GM18867 (cell line): ENCODE measurements around the gene SGMS1.
"Not testable (repeated sequence)": the region's sequence is repeated elsewhere in the genome, so short reads cannot be mapped to it uniquely, and the experiment has no call there.

Source experiments
- ATAC-seq: cut with Tn5 transposase; IDR thresholded peaks from one replicate; pipeline ENCODE4 v1.9.1; 2021; ENCODE audit warnings: mild to moderate bottlenecking, moderate library complexity; ENCODE audit not compliant: unreplicated experiment

SGMS1 gene

DNA sequence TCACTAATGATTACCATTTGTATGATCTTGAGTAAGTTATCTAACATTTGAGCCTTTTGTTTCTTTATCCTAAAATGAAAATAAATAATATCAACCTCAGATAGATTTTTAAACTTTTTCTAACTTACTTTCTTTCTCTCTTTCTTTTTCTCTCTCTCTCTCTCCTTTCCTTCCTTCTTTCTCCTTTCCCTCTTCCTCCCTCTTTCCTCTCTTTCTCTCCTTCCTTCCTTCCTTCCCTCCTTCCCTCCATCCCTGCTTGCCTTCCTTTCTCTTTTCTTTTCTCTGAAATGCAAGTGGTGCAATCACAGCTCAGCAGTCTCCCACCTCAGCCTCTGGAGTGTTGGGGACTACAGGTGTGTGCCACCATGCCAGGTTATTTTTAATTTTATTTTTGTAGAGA is 239.5 kb downstream of the SGMS1 start:
- ATAC-seq = no peak

DNA sequence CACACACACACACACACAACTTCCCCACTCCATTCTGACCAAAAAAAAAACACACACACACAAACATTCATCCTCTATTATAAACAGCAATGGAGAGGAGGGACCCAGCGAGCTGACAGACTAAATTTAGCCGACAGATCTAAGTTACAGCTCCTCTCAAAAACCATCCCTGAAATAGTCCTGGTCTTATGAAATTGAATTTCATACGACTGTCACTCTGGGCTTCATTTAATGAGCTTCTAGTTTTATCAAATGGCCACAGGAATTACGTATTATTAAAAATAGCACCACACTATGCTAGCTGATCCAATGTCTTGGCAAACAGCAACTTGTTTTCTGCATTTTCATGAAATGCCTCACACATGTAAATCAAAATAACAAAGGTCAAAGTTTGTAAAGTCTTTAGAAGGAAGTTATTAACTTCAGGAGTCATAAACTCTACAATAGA is 241.2 kb downstream of the SGMS1 start:
- no peak for ATAC-seq

DNA sequence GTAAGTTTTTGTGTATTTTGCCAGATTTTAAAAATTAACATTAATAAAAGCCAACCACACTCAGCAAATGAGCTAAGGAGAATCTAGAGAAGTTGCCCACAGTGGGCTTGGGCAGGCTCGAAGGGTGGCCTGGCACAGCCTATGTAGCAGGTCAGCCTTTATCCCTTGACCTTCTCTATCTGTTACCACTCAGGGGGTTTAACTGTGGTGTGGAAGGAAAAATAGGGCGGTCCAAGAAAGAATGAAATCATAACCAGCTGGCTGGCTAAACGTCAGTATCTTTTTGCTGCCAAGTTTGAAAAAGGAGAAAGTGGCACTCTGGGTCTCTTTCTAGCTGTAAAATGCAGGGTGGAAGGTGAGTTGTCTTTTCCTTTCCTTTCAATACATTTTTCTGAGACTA is 242.1 kb downstream of the SGMS1 start:
- no peak for ATAC-seq

DNA sequence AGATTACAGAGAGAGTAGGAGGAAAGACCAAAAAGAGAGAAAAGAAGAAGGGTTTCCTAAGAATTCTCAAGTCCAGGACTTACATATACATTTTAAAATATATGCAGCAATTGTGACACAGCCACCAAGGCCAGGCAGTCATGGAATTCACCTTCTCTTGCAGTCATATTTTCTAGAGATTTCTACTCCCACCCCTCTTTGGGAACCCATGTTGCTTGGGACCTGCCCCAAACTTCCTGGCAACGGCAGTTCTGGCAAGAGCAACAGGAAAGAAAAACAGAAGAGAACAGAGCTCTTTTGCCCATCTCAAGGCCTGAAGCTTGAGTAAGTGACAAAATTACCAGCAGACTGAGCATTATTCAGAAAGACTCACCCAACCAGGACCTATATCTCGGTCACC is 244.1 kb downstream of the SGMS1 start:
- ATAC-seq = no peak

DNA sequence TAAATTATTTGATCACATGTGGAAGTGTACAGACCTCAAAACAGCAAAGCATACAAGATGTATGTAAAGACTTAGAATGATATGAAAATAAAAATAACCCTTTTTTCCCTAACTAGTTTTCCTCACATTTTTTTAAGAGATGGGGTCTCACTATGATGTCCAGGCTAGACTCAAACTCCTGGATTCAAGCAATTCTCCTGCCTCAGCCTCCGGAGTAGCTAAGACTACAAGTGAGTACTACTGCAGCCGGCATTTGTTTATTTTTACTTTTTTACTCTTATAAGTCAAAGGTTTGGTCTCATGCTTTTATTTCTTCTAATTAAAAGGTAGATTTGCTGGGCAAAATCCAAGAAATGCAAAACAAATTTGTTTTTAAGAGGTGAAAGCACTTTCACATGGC is 248.0 kb downstream of the SGMS1 start:
- no peak for ATAC-seq

DNA sequence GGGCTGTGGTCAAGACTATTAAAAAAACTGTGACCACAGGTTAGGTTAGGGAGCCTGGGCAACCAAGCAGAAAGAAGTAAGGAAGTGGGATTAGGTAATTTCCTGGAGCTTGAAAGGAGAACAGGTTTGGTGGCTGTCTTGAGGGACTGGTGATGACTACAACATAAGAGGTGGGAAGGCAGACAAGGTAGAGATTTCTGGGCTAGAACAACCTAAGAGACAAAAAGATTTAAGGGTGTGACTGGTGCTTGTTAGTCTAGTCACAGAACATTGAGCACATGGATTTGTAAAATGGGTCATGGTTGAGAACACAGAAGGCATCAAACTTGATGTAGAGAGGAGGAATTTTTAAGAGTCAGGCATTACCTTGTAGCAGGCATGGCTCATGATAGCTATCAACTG is 248.7 kb downstream of the SGMS1 start:
- no peak for ATAC-seq

DNA sequence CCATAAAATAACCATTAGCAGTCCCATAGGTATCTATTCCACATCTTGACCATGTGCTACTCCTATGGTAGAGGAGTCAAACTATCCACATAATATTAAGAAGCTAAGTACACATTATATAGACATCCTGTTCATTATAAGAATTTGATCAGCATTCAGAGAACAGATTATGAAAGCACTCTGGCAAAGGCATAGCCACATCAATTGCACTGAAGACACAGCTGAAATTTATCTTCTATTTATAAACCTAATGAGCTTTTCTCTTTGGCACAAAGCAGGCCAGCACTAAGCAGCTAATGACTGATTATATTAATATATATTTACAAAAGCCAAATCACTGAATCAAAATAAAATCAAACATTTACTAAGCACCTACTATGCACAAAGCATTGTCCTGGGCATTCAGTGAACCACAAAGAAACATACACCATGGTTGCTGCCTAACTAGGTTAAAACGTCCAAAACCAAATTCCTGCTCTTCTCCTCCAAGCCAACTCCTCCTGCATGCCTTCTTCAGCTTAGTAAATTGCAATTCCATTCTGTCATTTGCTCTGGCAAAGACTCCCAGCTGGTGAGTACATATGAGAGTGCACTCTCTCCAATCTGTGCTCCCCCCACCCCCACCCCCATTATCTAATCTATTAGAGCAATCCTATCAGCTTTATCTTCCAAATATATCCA is 249.8 kb downstream of the SGMS1 start:
- no peak for ATAC-seq

DNA sequence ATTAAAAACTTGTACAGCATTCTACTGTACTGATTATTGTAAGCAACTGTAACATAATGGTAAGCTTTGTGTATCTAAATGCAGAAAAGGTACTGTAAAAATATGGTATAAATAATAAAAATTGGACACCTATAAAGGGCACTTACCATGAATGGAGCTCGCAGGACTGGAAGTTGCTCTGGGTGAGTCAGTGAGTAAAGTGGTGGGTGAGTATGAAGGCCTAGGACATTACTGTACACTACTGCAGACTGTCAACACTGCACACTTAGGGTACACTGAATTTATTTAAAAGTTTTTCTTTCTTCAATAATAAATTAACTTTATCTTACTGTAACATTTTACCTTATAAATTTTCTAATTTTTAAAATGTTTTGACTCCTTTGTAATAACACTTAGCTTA is 253.8 kb downstream of the SGMS1 start:
- no peak for ATAC-seq

DNA sequence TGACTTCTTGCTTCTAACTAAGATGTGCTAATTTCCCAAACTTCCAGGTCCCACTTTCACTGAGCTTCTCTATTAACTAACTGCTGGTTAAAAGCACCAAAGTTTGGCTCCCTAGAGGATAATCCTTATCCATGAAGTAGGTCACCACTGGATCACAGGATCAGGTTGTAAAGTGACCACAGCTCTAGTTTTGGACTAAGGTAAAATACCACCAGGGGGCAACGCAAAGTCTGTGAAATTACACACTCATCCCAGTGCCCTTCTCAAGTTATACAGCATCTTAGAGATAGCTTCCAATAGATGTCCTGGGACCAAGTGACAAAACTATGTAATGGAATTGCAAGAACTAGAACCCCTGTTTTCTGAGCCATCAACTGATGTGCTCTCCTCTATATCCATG is 256.0 kb downstream of the SGMS1 start:
- ATAC-seq = no peak

DNA sequence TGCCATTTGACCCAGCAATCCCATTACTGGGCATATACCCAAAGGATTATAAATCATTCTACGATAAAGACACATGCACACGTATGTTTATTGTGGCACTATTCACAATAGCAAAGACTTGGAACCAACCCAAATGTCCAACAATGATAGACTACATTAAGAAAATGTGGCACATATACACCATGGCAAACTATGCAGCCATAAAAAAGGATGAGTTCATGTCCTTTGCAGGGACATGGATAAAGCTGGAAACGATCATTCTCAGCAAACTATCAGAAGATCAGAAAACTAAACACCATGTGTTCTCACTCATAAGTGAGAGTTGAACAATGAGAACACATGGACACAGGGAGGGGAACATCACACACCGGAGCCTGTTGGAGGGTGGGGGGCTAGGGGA is 257.3 kb downstream of the SGMS1 start:
- ATAC-seq = not testable (repeated sequence)

DNA sequence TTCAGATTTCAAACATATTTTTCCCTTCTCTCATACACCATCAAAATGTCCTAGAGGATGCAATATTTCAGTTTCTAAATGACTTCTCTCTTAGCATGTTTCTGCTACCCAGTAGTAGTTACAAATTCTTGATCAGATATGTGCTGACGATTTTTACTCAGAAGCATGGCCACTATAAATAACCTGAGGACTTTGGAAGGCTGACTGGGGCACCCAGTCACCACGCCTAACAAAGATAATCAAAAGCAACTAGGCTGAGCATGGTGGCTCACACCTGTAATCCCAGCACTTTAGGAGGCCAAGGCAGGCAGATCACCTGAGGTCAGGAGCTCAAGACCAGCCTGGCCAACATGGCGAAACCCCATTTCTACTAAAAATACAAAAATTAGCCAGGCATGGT is 259.0 kb downstream of the SGMS1 start:
- not testable (repeated sequence) for ATAC-seq

DNA sequence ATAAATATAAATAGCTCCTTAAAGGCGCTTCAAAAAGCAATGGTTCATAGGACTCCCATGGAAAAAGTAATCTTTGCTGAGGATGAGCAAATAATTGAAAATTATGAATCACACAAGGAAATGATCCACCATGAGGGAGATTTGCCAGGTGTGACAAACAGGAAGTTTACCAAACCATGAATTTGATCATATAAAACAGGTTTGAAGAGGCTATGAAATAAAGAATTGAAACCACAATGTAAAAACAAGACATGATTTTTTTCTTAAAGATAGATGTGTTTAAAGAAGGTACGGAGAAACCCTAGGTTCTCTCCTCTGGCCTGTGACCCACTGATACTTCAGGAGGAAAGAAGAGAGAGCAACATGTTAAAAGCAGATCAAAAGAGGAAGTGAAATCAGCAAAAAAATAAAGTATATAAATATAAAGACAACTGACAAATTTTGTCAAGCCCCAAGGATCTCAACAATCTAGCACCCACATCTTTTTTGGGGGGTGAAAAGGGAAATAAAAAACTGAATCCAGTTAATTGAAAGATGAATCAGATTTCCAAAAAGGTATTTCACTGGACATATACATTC is 261.1 kb downstream of the SGMS1 start:
- ATAC-seq = peak; percentile 87

DNA sequence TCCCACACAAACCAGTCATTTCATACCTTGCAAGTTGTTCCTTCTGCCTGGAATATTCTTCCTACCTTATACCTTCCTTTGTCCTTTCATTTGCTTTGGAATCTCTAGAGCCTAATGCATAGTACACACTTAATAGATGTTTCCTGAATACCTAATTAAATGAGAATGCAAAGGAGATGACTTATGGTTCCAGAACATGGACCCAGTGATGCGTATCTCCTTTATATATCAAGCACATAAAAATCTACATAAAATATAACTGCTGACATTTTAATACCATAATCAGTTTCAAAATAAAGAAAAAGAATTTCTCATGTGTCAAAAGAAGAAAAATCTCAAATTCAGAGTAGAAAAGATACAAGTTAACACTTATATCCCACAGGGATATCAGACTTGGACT is 261.8 kb downstream of the SGMS1 start:
- ATAC-seq = no peak

DNA sequence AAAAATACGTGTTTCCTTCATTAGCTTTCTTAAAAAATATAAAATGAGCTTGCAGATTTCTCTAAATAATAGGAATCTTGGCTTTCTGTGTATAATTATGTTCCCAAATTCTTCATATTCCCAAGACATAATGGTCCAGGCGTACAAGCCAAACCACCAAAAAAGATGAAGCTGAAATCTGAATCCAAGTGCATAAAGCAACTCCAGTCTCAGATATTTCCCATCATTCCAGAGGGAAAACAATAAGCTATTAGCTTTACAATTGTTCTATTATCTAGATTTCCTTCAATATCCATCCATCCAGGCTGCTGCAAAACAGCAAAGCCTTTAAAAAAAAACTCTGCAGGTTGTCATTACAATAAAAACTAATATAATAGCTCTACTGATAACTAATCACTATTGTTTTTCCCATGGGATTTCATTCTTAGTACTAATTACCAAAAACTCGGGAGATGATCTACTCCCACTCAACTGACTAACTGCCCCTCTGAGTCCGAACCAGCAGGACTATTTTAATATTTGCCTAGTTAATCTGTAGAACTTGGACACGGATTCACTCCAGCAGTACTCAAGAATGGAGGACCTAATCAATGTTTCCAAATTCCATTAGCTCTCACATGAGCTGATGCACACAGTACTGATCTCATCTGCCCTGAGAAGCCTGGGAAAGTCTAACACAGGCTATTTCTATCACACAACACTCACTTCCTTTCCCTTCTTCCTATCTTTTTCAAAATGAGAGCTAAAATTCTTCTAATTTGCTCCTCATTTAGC is 263.5 kb downstream of the SGMS1 start:
- ATAC-seq = no peak

DNA sequence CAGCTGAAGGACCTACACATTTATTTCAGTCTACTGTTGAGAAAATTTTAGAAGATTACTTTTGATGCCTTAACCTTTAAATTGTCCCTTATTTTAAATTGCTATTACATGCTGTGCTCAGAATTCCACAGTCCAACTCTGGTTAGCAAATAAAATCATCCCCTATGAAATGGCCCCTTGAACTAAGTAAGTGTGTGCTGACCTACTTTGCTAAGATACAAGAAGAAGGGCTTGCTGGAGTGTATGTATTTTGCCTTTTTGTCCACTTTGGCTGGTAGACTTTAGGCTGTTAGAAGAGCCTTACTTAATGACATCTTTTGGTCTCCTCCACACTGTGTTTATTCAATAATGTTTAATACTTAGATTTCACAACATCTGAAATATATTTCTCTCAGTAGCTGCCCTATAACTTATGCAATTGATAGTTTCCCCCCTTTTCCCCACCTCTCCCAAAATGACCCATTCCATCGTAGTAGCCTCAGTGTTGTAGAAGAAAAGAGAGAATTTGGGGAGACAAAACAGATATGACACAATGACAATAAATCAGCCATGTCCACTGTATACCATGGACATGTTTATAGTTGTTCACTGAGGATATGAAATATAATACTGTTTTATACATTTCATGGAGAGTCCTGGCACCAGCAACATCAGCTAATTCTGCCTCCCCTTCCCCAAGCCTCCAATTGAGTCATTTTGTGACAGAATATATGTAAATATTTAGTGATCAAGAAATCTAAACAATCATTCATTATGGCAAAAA is 264.6 kb downstream of the SGMS1 start:
- ATAC-seq = no peak

DNA sequence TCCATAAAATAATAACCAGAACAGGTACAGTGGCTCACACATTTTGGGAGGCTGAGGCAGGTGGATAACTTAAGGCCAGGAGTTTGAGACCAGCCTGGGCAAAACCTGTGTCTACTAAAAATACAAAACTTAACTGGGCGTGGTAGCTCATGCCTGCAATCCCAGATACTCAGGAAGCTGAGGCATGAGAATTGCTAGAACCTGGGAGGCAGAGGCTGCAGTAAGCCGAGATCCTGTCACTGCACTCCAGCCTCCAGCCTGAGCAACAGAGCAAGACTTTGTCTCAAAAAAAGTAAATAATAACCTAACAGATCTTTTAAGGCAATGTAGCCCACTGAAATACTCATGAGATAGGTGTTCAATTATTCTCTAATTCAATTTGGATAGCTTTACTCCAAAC is 265.3 kb downstream of the SGMS1 start:
- ATAC-seq = no peak

DNA sequence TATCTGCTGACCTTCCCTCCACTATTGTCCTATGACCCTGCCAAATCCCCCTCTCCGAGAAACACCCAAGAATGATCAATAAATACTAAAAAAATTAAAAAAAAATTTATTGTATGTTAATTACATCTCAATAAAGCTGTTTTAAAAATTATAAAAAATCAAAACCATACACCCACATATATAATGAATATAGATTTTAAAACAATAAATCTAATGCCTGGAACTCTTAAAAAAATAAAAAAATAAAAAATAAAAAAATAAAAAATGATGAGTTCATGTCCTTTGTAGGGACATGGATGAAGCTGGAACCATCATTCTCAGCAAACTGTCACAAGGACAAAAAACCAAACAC is 267.3 kb downstream of the SGMS1 start:
- ATAC-seq = not testable (repeated sequence)

DNA sequence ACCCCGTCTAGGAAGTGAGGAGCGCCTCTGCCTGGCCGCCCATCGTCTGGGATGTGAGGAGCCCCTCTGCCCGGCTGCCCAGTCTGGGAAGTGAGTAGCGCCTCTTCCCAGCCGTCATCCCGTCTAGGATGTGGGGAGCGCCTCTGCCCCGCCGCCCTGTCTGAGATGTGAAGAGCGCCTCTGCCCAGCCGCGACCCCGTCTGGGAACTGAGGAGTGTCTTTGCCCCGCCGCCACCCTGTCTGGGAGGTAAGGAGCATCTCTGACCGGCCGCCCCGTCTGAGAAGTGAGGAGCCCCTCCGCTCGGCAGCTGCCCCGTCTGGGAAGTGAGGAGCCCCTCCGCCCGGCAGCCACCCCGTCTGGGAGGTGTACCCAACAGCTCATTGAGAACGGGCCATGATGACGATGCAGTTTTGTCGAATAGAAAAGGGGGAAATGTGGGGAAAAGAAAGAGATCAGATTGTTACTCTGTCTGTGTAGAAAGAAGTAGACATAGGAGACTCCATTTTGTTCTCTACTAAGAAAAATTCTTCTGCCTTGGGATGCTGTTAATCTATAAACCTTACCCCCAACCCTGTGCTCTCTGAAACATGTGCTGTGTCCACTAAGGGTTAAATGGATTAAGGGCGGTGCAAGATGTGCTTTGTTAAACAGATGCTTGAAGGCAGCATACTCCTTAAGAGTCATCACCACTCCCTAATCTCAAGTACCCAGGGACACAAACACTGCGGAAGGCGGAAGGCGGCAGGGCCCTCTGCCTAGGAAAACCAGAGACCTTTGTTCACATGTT is 267.9 kb downstream of the SGMS1 start:
- not testable (repeated sequence) for ATAC-seq

DNA sequence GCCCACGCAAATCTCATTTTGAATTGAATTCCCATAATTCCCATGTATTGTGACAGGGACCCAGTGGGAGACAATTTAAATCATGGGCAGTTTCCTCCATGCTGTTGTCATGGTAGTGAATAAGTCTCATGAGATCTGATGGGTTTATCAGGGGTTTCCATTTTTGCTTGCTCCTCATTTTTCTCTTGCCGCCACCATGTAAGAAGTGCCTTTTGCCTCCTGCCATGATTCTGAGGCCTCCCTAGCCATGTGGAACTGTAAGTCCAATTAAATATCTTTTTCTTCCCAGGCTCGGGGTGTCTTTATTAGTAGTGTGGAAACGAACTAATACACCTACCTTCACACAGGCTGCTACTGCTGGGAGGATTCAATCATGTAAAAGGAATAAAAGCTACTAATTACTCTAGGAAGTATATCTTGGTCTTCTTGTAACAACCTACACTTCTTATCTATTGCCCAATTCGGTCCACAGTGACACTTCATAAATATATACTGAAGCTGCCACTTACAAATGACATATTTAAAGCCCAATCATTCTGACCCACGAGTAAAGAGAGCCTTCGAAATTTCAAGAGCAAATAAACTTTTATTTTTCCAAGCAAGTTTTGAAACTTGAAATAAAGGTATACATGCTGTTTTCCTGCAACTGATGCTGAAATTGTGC is 272.1 kb downstream of the SGMS1 start:
- ATAC-seq = no peak

DNA sequence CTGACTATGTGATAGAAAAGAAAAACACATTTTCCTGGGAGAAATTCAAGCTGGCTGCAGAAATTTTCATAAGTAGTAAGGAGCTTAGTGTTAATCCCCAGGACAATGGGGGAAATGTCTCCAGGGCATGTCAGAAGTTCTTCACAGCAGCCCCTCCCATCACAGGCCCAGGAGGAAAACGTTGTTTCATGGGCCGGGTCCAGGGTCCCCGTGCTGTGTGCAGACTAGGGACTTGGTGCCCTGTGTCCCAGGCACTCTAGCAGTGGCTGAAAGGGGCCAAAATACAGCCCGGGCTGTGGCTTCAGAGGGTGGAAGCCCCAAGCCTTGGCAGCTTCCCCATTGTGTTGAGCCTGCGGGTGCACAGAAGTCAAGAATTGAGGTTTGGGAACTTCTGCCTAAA is 273.4 kb downstream of the SGMS1 start:
- ATAC-seq = no peak
